HepG2 (cell line): Measurements from ENCODE around the gene CAMK2D. TPM values are rescaled to one million over a fixed set of nuclear protein-coding genes. Genes with fewer than 3 reads are reported as not detected.

Source experiments
- ARNT2 ChIP-seq: sonication (generic); formaldehyde crosslinking; IDR thresholded peaks from 2 replicates; pipeline ENCODE4 v1.8.0; 2022; ENCODE audit warnings: mild to moderate bottlenecking, low read depth, missing genetic modification reagents, moderate library complexity
- CCAR2 ChIP-seq: fragments of 200-400 bp; formaldehyde crosslinking; optimal IDR thresholded peaks from 2 replicates; pipeline ENCODE3; 2018; ENCODE audit warnings: low read depth, mild to moderate bottlenecking, low read length, moderate library complexity
- CSRNP1 ChIP-seq: sonication (generic); formaldehyde crosslinking; IDR thresholded peaks from 2 replicates; pipeline ENCODE4 v1.8.1; 2023; ENCODE audit warnings: mild to moderate bottlenecking, missing genetic modification reagents
- NFE2L1 ChIP-seq: sonication (generic); formaldehyde crosslinking; IDR thresholded peaks from 2 replicates; pipeline ENCODE4 v1.4.0; 2020; ENCODE audit warnings: missing genetic modification reagents, mild to moderate bottlenecking, borderline replicate concordance
- RERE ChIP-seq: IDR thresholded peaks from 2 replicates; pipeline ENCODE4 v1.6.1; 2016; ENCODE audit warnings: low read depth, missing genetic modification reagents, missing compliant biosample characterization
- SMAD1 ChIP-seq: sonication (generic); formaldehyde crosslinking; IDR thresholded peaks from 2 replicates; pipeline ENCODE4 v1.4.0; 2020; ENCODE audit warnings: missing genetic modification reagents, low read depth, mild to moderate bottlenecking, borderline replicate concordance
- SNAPC4 ChIP-seq: sonication (generic); formaldehyde crosslinking; IDR thresholded peaks from 2 replicates; pipeline ENCODE4 v1.4.0; 2020; ENCODE audit warnings: mild to moderate bottlenecking, missing genetic modification reagents
- TAF15 ChIP-seq: fragments of 200-400 bp; formaldehyde crosslinking; IDR thresholded peaks from one replicate; pipeline ENCODE4 v1.6.1; 2018; ENCODE audit warnings: mild to moderate bottlenecking, low read depth, low read length; ENCODE audit not compliant: poor library complexity, severe bottlenecking
- TBL1XR1 ChIP-seq: fragments of 150-350 bp; IDR thresholded peaks from 2 replicates; pipeline ENCODE4 v1.6.1; 2014; ENCODE audit warnings: borderline replicate concordance, low read length; ENCODE audit not compliant: partially characterized antibody
- ZBTB49 ChIP-seq: sonication (generic); formaldehyde crosslinking; IDR thresholded peaks from 2 replicates; pipeline ENCODE4 v1.4.0; 2020; ENCODE audit warnings: missing genetic modification reagents, borderline replicate concordance
- ZNF143 ChIP-seq: sonication (generic); formaldehyde crosslinking; IDR thresholded peaks from 2 replicates; pipeline ENCODE4 v1.4.0; 2020; ENCODE audit warnings: missing genetic modification reagents
- ZNF17 ChIP-seq: sonication (generic); formaldehyde crosslinking; IDR thresholded peaks from 2 replicates; pipeline ENCODE4 v1.5.0; 2020; ENCODE audit warnings: mild to moderate bottlenecking, missing genetic modification reagents
- ZNF329 ChIP-seq: sonication (generic); formaldehyde crosslinking; IDR thresholded peaks from 2 replicates; pipeline ENCODE4 v1.9.0; 2021; ENCODE audit warnings: low read depth, mild to moderate bottlenecking, missing genetic modification reagents
- polyA plus RNA-seq, 8 experiments: library from polyadenylated mRNA; depleted of rRNA in 3 of 8; stranded (reverse) in 7 of 8; unstranded in 1 of 8; fragments of >200 nt; fragmentation: Illumina TruSeq in 4 of 8; extraction: Trizol in 4 of 8; gene quantifications; 2 replicates each; pipeline versions ENCODE4 v1.2.1 to v1.2.3, GENCODE V29; 2011 to 2016; ENCODE audit warnings: low read depth in 4 of 8, missing spikeins in 1 of 8, mixed read lengths in 1 of 8; ENCODE audit not compliant: insufficient read depth in 1 of 8
- total RNA-seq, 5 experiments: library from RNA; depleted of rRNA; stranded (reverse); fragments of >200 nt; fragmentation: Illumina TruSeq; extraction: Trizol; gene quantifications; 2 replicates each; pipeline ENCODE4 v1.2.3, GENCODE V29; 2016; ENCODE audit warnings: low read depth in 1 of 5

CAMK2D gene
- total and polyA plus RNA-seq, 2 of the 13 experiments (the other 11 are each of a cell fraction or from before 2014, with no cell fraction given) = 18.0 to 65.4 TPM

GRCh38 chr4:113547487-113548042 is 214.0 kb downstream of the CAMK2D start (continued):
- TF ChIP-seq ZBTB49 (CRISPR knock-in tag) (no peak), ZNF329 (CRISPR knock-in tag) (no peak), ZNF143 (CRISPR knock-in tag) (no peak), RERE (CRISPR knock-in tag) (peak; percentile 78), NFE2L1 (CRISPR knock-in tag) (no peak), CSRNP1 (CRISPR knock-in tag) (no peak), ARNT2 (no peak), SNAPC4 (CRISPR knock-in tag) (no peak), TBL1XR1 (peak; percentile 84), SMAD1 (CRISPR knock-in tag) (no peak), CCAR2 (no peak), TAF15 (no peak), ZNF17 (CRISPR knock-in tag) (no peak)
